Effector memory CD4-positive, alpha-beta T cell (primary cell): ENCODE results near the gene MBD5.

Source experiments
- DNase-seq, 3 donors: peaks; one replicate each; pipeline ENCODE4 v3.0.0-alpha.2; 2020
- H3K27ac ChIP-seq: 2 replicates; pipeline ENCODE4 v1.7.0; 2013; ENCODE audit warnings: mild to moderate bottlenecking, low read length, moderate library complexity; ENCODE audit not compliant: insufficient read depth, poor library complexity, severe bottlenecking
- H3K27me3 ChIP-seq: replicated peaks from 2 replicates; pipeline ENCODE4 v1.7.0; 2013; ENCODE audit warnings: mild to moderate bottlenecking, low read length; ENCODE audit not compliant: insufficient read depth, control insufficient read depth, poor library complexity, severe bottlenecking
- H3K36me3 ChIP-seq: 2 replicates; pipeline ENCODE4 v1.7.0; 2013; ENCODE audit warnings: mild to moderate bottlenecking, low read length, moderate library complexity; ENCODE audit not compliant: control insufficient read depth, insufficient read depth
- H3K4me1 ChIP-seq: 2 replicates; pipeline ENCODE4 v1.7.0; 2013; ENCODE audit warnings: low read length, mild to moderate bottlenecking; ENCODE audit not compliant: control insufficient read depth, insufficient read depth, poor library complexity, severe bottlenecking
- H3K4me3 ChIP-seq: 2 replicates; pipeline ENCODE4 v1.7.0; 2013; ENCODE audit warnings: low read length, low read depth, mild to moderate bottlenecking; ENCODE audit not compliant: insufficient read depth, poor library complexity, severe bottlenecking
- H3K9me3 ChIP-seq: 2 replicates; pipeline ENCODE4 v1.7.0; 2013; ENCODE audit warnings: mild to moderate bottlenecking, low read length, moderate library complexity; ENCODE audit not compliant: control insufficient read depth

Gene MBD5

DNA sequence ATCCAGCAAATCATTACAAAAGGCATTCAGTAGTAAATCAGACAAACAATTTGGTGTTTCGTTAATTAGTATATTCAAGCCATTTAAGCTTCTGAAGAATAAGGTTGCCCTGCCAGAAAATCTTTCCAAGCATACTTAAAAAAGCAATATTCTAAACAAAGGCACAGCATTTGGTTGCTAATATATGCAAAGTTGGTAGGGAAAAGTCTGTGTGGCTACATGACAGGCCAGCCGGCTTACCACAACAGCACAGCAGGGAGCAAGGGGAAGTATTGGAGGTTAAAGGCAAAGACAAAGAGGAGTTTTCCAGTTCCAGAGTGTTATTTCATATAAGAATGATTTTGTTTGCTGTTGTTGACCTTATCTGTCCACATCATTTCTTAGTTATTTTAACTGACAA lies 282.3 kb downstream of the MBD5 start:
- Histone ChIP-seq H3K36me3 (no peaks in the 10 kb centered on the region), H3K4me3 (no peak overlapping the region), H3K9me3 (no peaks in the 10 kb centered on the region), H3K27ac (no peak overlapping the region), H3K4me1 (no peaks in the 10 kb centered on the region), H3K27me3 (no peaks in the 10 kb centered on the region)
- no peak for DNase-seq

GRCh38 chr2:148305476-148305875 lies 284.6 kb downstream of the MBD5 start:
- H3K36me3 ChIP-seq = no peaks in the 10 kb centered on the region
- no peak for DNase-seq

DNA sequence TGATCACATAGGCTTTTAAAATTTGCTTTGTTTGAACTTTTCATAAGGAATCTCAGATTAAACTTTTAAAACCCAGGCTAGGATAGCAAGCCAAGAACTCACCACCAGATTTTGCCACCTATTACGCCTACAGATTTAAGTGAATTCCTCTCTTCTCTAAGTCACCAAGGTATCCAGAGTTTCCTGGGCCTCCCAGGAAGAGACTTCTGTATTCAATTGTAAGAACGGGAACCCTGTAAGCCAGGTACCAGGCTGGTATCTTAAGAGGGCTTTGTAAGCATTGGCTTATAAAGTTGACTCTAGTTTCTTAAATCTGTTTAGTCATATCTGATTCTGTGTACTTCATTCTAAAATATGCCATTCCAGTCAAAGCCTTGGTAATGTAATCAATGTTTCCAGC lies 285.1 kb downstream of the MBD5 start:
- Histone ChIP-seq H3K4me1 (no peaks in the 10 kb centered on the region), H3K36me3 (no peaks in the 10 kb centered on the region), H3K27ac (no peak overlapping the region), H3K4me3 (no peak overlapping the region), H3K9me3 (no peaks in the 10 kb centered on the region), H3K27me3 (no peaks in the 10 kb centered on the region)
- no peak for DNase-seq

More at GRCh38 chr2:148305476-148305875, 284.6 kb downstream of the MBD5 start:
- H3K4me1 ChIP-seq = no peaks in the 10 kb centered on the region
- H3K4me3 ChIP-seq = no peak overlapping the region
- H3K9me3 ChIP-seq = no peaks in the 10 kb centered on the region
- no peaks in the 10 kb centered on the region for H3K27me3 ChIP-seq
- H3K27ac ChIP-seq = no peak overlapping the region

GRCh38 chr2:148317598-148317997 lies 296.7 kb downstream of the MBD5 start:
- DNase-seq = no peak
- H3K27me3 ChIP-seq = no peaks in the 10 kb centered on the region
- H3K4me3 ChIP-seq = no peak overlapping the region
- no peaks in the 10 kb centered on the region for H3K36me3 ChIP-seq
- no peak overlapping the region for H3K27ac ChIP-seq
- H3K9me3 ChIP-seq = no peaks in the 10 kb centered on the region
- no peaks in the 10 kb centered on the region for H3K4me1 ChIP-seq

DNA sequence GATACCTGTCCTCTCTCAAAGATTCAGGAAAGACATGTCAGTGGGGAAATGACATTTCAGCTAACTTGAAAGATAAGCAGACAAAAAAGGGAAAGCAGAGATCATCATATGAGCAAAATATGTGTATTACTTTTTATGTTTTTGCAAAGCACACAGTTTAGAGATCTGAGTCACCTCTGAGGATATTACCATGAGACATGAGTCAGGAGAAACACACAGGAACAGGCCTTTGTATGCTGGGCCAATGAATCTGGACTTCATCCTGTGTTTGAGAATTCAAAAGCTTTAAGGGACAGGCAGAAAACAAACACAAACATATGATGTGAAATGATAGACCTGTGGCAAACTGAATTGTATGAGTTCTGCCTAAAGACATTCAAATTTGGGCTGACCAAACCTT lies 317.6 kb downstream of the MBD5 start:
- DNase-seq = no peak
- H3K9me3 ChIP-seq = no peaks in the 10 kb centered on the region
- no peak overlapping the region for H3K4me3 ChIP-seq
- H3K27ac ChIP-seq = no peak overlapping the region
- no peaks in the 10 kb centered on the region for H3K4me1 ChIP-seq
- peaks cover 9% of the 10 kb centered on the region for H3K36me3 ChIP-seq
- H3K27me3 ChIP-seq = no peaks in the 10 kb centered on the region

DNA sequence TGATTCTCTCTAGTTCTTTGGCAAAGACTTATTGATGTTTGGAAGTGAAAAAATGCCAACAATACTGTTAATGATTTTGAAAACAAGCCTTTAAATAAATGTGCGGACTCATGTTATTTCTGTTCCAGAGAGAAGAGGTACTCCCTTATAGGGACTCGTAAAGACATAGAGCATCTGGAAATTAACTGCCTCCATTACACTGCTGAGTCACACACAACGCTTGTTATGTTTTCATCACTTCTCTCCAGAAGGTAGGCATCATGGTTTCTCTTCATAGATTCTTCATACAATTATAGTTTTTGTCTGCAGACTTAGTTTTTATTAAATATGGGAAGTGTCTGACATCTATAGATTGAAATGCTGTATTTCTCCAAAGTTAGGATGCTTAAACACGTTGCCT lies 321.2 kb downstream of the MBD5 start:
- Histone ChIP-seq H3K27me3 (no peaks in the 10 kb centered on the region), H3K36me3 (peaks cover 9% of the 10 kb centered on the region), H3K9me3 (no peaks in the 10 kb centered on the region), H3K27ac (no peak overlapping the region), H3K4me3 (no peak overlapping the region), H3K4me1 (no peaks in the 10 kb centered on the region)
- DNase-seq = no peak

DNA sequence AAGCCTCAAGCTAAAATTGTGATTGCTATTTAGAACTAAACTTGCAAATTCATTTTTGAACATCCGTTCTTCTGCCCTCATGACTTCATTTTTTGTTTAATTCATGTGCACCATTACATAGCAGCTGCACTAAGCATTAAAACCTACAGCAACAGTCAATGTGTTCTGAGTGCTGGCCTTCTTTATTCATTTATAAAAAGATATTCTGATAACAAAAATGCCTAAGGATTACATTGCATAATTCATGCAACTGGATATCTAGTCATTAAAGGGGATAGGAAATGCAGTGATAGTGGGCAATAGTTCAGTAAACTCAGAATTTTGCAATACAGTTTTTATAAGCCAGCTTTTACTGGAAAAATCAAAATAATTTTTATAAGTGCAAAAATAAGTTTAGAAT lies 329.3 kb downstream of the MBD5 start:
- H3K27me3 ChIP-seq = no peaks in the 10 kb centered on the region
- no peak overlapping the region for H3K4me3 ChIP-seq
- no peaks in the 10 kb centered on the region for H3K36me3 ChIP-seq
- H3K27ac ChIP-seq = no peak overlapping the region
- no peaks in the 10 kb centered on the region for H3K9me3 ChIP-seq
- DNase-seq = no peak
- H3K4me1 ChIP-seq = no peaks in the 10 kb centered on the region

DNA sequence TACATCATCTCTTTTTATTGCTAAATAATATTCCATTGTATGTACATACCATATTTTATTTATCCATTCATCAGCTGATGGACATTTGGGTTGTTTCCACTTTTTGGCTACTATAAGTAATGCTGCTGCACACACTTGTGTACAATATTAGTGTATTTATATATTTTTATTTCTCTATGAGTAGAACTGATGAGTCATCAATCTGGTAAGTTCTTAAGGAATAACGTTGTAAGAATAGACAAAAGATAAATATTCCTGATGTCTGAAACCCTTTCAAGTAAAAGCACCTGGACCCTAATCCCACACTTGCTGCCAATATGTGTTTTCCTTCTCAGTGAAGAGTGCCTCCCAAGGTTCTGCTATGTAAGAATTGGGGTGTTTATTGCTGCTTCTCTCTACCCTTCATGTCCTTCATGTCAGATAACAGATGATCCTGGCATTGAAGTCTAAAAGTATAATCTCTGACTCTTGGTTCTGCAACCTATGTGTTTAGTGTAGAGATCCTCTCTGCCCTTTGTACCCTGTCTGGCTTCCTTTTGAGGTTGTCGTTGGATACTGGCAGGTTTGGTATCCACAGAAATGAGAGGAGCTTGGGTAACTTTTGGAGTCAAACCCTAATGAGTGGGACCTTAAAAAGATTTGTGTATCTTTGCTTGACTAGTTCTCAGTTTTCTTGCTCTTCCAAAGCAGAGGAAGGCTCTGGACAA lies 330.7 kb downstream of the MBD5 start:
- H3K4me3 ChIP-seq = no peak overlapping the region
- H3K9me3 ChIP-seq = no peaks in the 10 kb centered on the region
- no peak overlapping the region for H3K27ac ChIP-seq
- DNase-seq = no peak
- H3K36me3 ChIP-seq = no peaks in the 10 kb centered on the region
- no peaks in the 10 kb centered on the region for H3K27me3 ChIP-seq
- H3K4me1 ChIP-seq = no peaks in the 10 kb centered on the region

DNA sequence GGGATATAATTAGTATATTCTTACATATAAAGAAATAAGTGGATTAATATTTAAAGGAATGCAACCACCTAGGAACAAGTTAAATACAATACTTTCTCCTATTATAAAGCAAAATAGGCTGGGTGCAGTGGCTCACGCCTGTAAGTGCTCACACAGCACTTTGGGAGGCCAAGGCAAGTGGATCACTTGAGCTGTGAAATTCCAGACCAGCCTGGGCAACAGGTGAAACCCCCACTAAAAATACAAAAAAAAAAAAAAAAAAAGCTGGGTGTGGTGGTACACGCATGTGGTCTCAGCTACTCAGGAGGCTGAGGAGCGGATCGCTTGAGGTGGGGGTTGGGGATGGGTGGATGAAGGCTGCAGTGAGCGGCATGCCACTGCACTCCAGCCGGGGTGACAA lies 337.5 kb downstream of the MBD5 start:
- no peaks in the 10 kb centered on the region for H3K9me3 ChIP-seq
- no peak overlapping the region for H3K27ac ChIP-seq
- DNase-seq = no peak
- H3K36me3 ChIP-seq = no peaks in the 10 kb centered on the region
- H3K4me3 ChIP-seq = no peak overlapping the region
- no peaks in the 10 kb centered on the region for H3K4me1 ChIP-seq
- no peaks in the 10 kb centered on the region for H3K27me3 ChIP-seq

- DNase-seq = no peak
- Histone ChIP-seq H3K27me3 (no peaks in the 10 kb centered on the region), H3K27ac (no peak overlapping the region), H3K36me3 (no peaks in the 10 kb centered on the region), H3K4me3 (no peak overlapping the region), H3K9me3 (no peaks in the 10 kb centered on the region), H3K4me1 (no peaks in the 10 kb centered on the region)
Measured at GRCh38 chr2:148360662-148361061, 339.8 kb downstream of the MBD5 start.
